GM20431 (cell line): ENCODE data around the gene TUBGCP6.
"Not testable (repeated sequence)": the region's sequence is repeated elsewhere in the genome, so short reads cannot be mapped to it uniquely, and the experiment has no call there.

Experiments used
- in situ Hi-C: fragments of 300-500 bp; cut with MseI, MboI; formaldehyde crosslinking; loops from one replicate; pipeline ENCODE4 v1.15.0; 2020; ENCODE audit warnings: low sequenced_read_pairs; ENCODE audit not compliant: unreplicated experiment

Gene TUBGCP6

GRCh38 chr22:50217543-50218152, 27.2 kb downstream of the TUBGCP6 start:
- in situ Hi-C loops: no loop called here

- in situ Hi-C loops: no loop called here
Observed at GRCh38 chr22:50216684-50217520, 27.9 kb downstream of the TUBGCP6 start.

GRCh38 chr22:50216055-50216683, 28.7 kb downstream of the TUBGCP6 start:
- in situ Hi-C loops: no loop called here

GRCh38 chr22:50215297-50216054, 29.3 kb downstream of the TUBGCP6 start:
- in situ Hi-C loops: no loop called here

- in situ Hi-C loops: no loop called here
Observed at GRCh38 chr22:50213263-50213662, 31.6 kb downstream of the TUBGCP6 start.

- in situ Hi-C loops: no loop called here
Observed at GRCh38 chr22:50211147-50211546, 33.7 kb downstream of the TUBGCP6 start.

- in situ Hi-C loops: no loop called here
Observed at GRCh38 chr22:50210378-50211139, 34.3 kb downstream of the TUBGCP6 start.

- in situ Hi-C loops: no loop called here
Observed at GRCh38 chr22:50209893-50210292, 34.9 kb downstream of the TUBGCP6 start.

GRCh38 chr22:50208939-50209892, 35.6 kb downstream of the TUBGCP6 start:
- in situ Hi-C loops: no loop called here

- in situ Hi-C loops: no loop called here
Observed at GRCh38 chr22:50208430-50208938, 36.3 kb downstream of the TUBGCP6 start.

GRCh38 chr22:50207383-50208140, 37.3 kb downstream of the TUBGCP6 start:
- in situ Hi-C loops: no loop called here

- in situ Hi-C loops: no loop called here
Observed at GRCh38 chr22:50206599-50206998, 38.2 kb downstream of the TUBGCP6 start.

- in situ Hi-C loops: no loop called here
Observed at GRCh38 chr22:50205781-50206569, 38.8 kb downstream of the TUBGCP6 start.

- in situ Hi-C loops: not testable (repeated sequence)
Observed at GRCh38 chr22:50204998-50205397, 39.8 kb downstream of the TUBGCP6 start.

GRCh38 chr22:50204571-50204970, 40.3 kb downstream of the TUBGCP6 start:
- in situ Hi-C loops: no loop called here

- in situ Hi-C loops: no loop called here
Observed at GRCh38 chr22:50203288-50203687, 41.5 kb downstream of the TUBGCP6 start.

- in situ Hi-C loops: no loop called here
Observed at GRCh38 chr22:50202130-50202666, 42.6 kb downstream of the TUBGCP6 start.
